Thoracic aorta (tissue), 2 donors: ENCODE results near the gene GADD45A. TPM values are rescaled to one million over a fixed set of nuclear protein-coding genes. Genes with fewer than 3 reads are reported as not detected.

Experiments used
- ATAC-seq: fragments of 150-250 bp; one replicate; pipeline ENCODE4 v1.8.0; 2017; ENCODE audit warnings: low read depth; ENCODE audit not compliant: insufficient number of reproducible peaks, low FRiP score
- DNase-seq: peaks from one replicate; pipeline ENCODE4 v3.0.0-alpha.2; 2020; ENCODE audit warnings: low spot score
- H3K27ac ChIP-seq, 2 donors: fragments of 200-600 bp; sonication (generic); 1 replicate in 1 of 2; 2 replicates in 1 of 2; pipeline ENCODE4 v1.5.1; 2016; ENCODE audit warnings: mild to moderate bottlenecking in 2 of 2, moderate library complexity in 2 of 2
- H3K27me3 ChIP-seq: fragments of 200-600 bp; sonication (generic); replicated peaks from 2 replicates; pipeline ENCODE4 v1.6.0; 2016; ENCODE audit warnings: mild to moderate bottlenecking; ENCODE audit not compliant: insufficient read depth
- H3K36me3 ChIP-seq: fragments of 200-600 bp; sonication (generic); one replicate; pipeline ENCODE4 v1.5.1; 2016
- H3K4me1 ChIP-seq, 2 donors: fragments of 200-600 bp; sonication (generic); 1 replicate in 1 of 2; 2 replicates in 1 of 2; pipeline versions ENCODE4 v1.5.1 to v1.6.0; 2016; ENCODE audit warnings: low read depth in 2 of 2, mild to moderate bottlenecking in 1 of 2; ENCODE audit not compliant: control insufficient read depth in 1 of 2
- H3K4me3 ChIP-seq: fragments of 200-600 bp; sonication (generic); 2 replicates; pipeline ENCODE4 v1.5.1; 2016; ENCODE audit warnings: mild to moderate bottlenecking
- H3K9me3 ChIP-seq: fragments of 200-600 bp; sonication (generic); 2 replicates; pipeline ENCODE4 v1.5.1; 2016
- total RNA-seq, 2 donors: library from RNA; depleted of rRNA; stranded (reverse); fragments of >200 nt; gene quantifications; one replicate each; pipeline versions ENCODE4 v1.1.0 to v1.2.3, GENCODE V29; 2016
- TF ChIP-seq, protein P1 (sequence below): fragments of 200-600 bp; sonication (generic); IDR thresholded peaks from one replicate; pipeline ENCODE4 v1.5.1; 2019; ENCODE audit warnings: antibody characterized with exemption

Gene GADD45A, protein sequence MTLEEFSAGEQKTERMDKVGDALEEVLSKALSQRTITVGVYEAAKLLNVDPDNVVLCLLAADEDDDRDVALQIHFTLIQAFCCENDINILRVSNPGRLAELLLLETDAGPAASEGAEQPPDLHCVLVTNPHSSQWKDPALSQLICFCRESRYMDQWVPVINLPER
- 100 to 1,000 TPM; 227 to 262 TPM for total RNA-seq

DNA sequence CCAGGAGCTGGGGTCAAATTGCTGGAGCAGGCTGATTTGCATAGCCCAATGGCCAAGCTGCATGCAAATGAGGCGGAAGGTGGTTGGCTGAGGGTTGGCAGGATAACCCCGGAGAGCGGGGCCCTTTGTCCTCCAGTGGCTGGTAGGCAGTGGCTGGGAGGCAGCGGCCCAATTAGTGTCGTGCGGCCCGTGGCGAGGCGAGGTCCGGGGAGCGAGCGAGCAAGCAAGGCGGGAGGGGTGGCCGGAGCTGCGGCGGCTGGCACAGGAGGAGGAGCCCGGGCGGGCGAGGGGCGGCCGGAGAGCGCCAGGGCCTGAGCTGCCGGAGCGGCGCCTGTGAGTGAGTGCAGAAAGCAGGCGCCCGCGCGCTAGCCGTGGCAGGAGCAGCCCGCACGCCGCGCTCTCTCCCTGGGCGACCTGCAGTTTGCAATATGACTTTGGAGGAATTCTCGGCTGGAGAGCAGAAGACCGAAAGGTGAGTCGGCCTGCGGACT lies at the start of gene GADD45A:
GADD45A (plus strand) TSS at position 135 of the 491 bp plus-strand sequence; CDS start at position 429, 294 bp downstream.
- Histone ChIP-seq H3K9me3 (no peaks in the 10 kb centered on the region), H3K36me3 (peaks cover 15% of the 10 kb centered on the region), H3K4me3 (peak within 1 kb of the TSS; percentile 97), H3K4me1 (peaks cover 16 to 48% of the 10 kb centered on the region in 2 donors), H3K27me3 (no peaks in the 10 kb centered on the region), H3K27ac (peak within 1 kb of the TSS; percentile 98)
- DNase-seq, result peak; percentile 97
- ATAC-seq, result peak; percentile 88
- TF ChIP-seq, protein P1, sequence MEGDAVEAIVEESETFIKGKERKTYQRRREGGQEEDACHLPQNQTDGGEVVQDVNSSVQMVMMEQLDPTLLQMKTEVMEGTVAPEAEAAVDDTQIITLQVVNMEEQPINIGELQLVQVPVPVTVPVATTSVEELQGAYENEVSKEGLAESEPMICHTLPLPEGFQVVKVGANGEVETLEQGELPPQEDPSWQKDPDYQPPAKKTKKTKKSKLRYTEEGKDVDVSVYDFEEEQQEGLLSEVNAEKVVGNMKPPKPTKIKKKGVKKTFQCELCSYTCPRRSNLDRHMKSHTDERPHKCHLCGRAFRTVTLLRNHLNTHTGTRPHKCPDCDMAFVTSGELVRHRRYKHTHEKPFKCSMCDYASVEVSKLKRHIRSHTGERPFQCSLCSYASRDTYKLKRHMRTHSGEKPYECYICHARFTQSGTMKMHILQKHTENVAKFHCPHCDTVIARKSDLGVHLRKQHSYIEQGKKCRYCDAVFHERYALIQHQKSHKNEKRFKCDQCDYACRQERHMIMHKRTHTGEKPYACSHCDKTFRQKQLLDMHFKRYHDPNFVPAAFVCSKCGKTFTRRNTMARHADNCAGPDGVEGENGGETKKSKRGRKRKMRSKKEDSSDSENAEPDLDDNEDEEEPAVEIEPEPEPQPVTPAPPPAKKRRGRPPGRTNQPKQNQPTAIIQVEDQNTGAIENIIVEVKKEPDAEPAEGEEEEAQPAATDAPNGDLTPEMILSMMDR, result peak; percentile 7

DNA sequence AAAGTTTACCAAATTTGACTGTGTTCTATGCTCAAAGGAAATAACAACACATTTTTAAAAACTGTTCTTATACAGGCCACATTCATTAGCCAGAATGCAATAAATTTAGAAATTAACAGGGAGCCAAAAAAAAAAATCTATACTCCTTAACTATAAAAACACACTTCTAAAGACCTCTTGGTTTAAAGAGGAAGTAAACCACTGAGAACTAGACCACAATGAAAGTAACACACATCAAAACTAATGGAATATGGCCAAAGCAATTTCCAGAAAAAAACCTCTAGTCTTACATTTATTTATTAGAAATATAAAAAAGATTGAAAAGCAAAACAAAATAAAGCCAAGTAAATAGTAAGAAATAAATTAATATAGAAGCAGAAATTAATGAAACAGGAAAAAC lies 48.9 kb upstream of the GADD45A start:
- TF ChIP-seq, protein P1, result no peak
- Histone ChIP-seq H3K9me3 (no peaks in the 10 kb centered on the region), H3K36me3 (no peaks in the 10 kb centered on the region), H3K4me1 (no peaks in the 10 kb centered on the region), H3K4me3 (no peak overlapping the region), H3K27ac (no peak overlapping the region), H3K27me3 (no peaks in the 10 kb centered on the region)
- ATAC-seq, result no peak
- DNase-seq, result no peak

DNA sequence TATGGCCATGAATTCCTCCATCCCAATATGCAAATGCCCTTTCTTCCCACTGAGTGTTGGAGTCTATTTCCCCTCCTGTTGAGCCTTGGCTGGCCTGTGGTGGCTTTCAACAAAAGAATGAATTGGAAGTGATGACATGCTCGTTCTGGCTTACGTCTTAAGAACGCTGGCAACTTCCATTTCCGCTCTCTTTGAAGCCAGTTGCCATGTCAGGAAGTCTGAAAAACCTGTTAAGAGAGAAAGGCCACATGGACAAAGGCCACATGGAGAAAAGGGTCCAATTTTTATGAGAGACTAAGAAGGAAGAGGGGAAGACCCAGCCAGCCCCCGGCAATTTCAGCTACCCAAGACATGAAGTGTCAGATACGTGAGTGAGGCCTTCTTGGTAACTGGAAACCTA lies 45.6 kb upstream of the GADD45A start:
- H3K9me3 ChIP-seq, result no peaks in the 10 kb centered on the region
- no peak overlapping the region for H3K27ac ChIP-seq
- no peaks in the 10 kb centered on the region for H3K4me1 ChIP-seq
- TF ChIP-seq, protein P1, result no peak
- no peak for ATAC-seq
- H3K4me3 ChIP-seq, result no peak overlapping the region
- no peaks in the 10 kb centered on the region for H3K27me3 ChIP-seq
- no peaks in the 10 kb centered on the region for H3K36me3 ChIP-seq
- DNase-seq, result no peak

DNA sequence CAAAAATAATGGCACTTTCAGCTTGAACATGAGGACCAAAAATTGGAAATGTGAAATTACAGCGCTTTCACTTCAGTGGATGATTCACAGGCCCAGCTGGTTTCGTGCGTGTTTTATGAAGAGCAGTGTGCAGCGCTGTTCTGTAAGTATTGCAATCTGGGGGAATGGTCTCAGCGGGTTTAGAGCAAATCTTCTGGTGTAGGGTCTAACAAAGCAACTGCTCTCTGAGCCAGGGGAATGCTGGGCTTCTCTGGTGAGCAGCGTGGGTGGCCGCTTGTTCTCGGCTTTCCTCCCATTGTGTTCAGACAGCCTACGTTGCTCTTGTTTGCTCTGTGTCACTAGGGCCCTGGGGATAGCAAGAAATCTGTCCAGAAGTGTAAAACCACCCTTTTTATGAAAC lies 42.4 kb upstream of the GADD45A start:
- ATAC-seq (no peak), DNase-seq (no peak)
- no peaks in the 10 kb centered on the region for H3K36me3 ChIP-seq
- no peak overlapping the region for H3K4me3 ChIP-seq
- peaks cover 14 to 19% of the 10 kb centered on the region in 2 donors for H3K4me1 ChIP-seq
- TF ChIP-seq, protein P1, result no peak
- no peaks in the 10 kb centered on the region for H3K9me3 ChIP-seq
- H3K27ac ChIP-seq, result no peak overlapping the region
- no peaks in the 10 kb centered on the region for H3K27me3 ChIP-seq

DNA sequence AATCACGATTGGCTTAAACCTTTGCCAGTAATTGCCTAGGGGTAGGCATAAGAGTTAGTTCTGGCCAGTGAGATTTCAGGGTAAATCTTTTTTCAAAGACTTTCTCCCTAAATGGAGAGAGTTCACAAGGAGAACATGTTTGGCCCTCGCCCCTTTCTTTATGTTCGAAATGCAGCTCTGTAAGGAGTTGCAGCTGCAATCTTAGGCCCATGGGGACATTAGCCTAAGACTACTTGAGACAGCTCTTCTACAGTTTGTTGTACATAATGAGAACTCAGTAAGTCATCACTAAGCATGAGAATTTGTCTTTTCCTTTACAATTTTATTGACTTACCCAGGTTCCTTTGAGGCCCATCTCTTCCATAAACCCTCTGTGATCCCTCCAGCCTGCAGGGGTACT lies 40.4 kb upstream of the GADD45A start:
- H3K36me3 ChIP-seq, result no peaks in the 10 kb centered on the region
- ATAC-seq, result no peak
- no peak overlapping the region for H3K27ac ChIP-seq

More for the DNA sequence above, 40.4 kb upstream of the GADD45A start:
- Histone ChIP-seq H3K4me1 (peaks cover 14 to 21% of the 10 kb centered on the region in 2 donors), H3K9me3 (no peaks in the 10 kb centered on the region), H3K4me3 (no peak overlapping the region), H3K27me3 (no peaks in the 10 kb centered on the region)
- TF ChIP-seq, protein P1, result no peak
- no peak for DNase-seq
